OCI-LY7 (cell line): ENCODE measurements around the gene MALRD1. TPM values are rescaled to one million over a fixed set of nuclear protein-coding genes. Genes with fewer than 3 reads are reported as not detected.

Experiments used
- BruUV-seq: library from RNA; stranded (reverse); fragments of 400-500 nt; replicated peaks from 2 replicates; lab custom pipeline; 2021; lab: Mats Ljungman, UMichigan
- CTCF ChIA-PET: fragments of 300-600 bp; sonication (Branson Sonifier 250); formaldehyde crosslinking; loops from one replicate; lab custom pipeline; 2022; ENCODE audit warnings: antibody characterized with exemption; ENCODE audit not compliant: unreplicated experiment; lab: Charles Lee
- POLR2A ChIA-PET: fragments of 300-600 bp; sonication (Branson Sonifier 250); formaldehyde crosslinking; loops from one replicate; lab custom pipeline; 2022; ENCODE audit warnings: antibody characterized with exemption; lab: Charles Lee
- DNase-seq: peaks from one replicate; pipeline ENCODE4 v3.0.0-alpha.2; 2015; ENCODE audit warnings: low spot score
- H2AFZ ChIP-seq: fragments of 200-600 bp; sonication (generic), shearing (Covaris generic); 2 replicates; pipeline ENCODE4 v1.6.1; 2014; ENCODE audit warnings: mild to moderate bottlenecking, antibody characterized with exemption, low read length, moderate library complexity
- H3K27ac ChIP-seq: fragments of 200-600 bp; sonication (generic); 2 replicates; pipeline ENCODE4 v1.5.1; 2014; ENCODE audit warnings: mixed run types, low read depth, mild to moderate bottlenecking, moderate library complexity, low read length, inconsistent platforms; ENCODE audit not compliant: poor library complexity, severe bottlenecking
- H3K36me3 ChIP-seq: fragments of 200-600 bp; sonication (generic); 2 replicates; pipeline ENCODE4 v1.6.1; 2014; ENCODE audit warnings: mild to moderate bottlenecking, antibody characterized with exemption, low read length, moderate library complexity, mixed read lengths; ENCODE audit not compliant: insufficient read depth
- H3K4me1 ChIP-seq: fragments of 200-600 bp; sonication (generic); 2 replicates; pipeline ENCODE4 v1.5.1; 2014; ENCODE audit warnings: mild to moderate bottlenecking, low read length; ENCODE audit not compliant: insufficient read depth, poor library complexity, severe bottlenecking
- H3K4me2 ChIP-seq: fragments of 200-600 bp; sonication (generic); 2 replicates; pipeline ENCODE4 v1.6.1; 2014; ENCODE audit warnings: mild to moderate bottlenecking, low read length
- H3K4me3 ChIP-seq: fragments of 200-600 bp; sonication (generic); 2 replicates; pipeline ENCODE4 v1.5.1; 2014; ENCODE audit warnings: mild to moderate bottlenecking, low read depth, low read length; ENCODE audit not compliant: poor library complexity, severe bottlenecking
- H3K79me2 ChIP-seq: fragments of 200-600 bp; sonication (generic); 2 replicates; pipeline ENCODE4 v1.6.1; 2016; ENCODE audit warnings: low read depth, mild to moderate bottlenecking, low read length, moderate library complexity, mixed read lengths; ENCODE audit not compliant: insufficient read depth
- H3K9me2 ChIP-seq: fragments of 200-600 bp; sonication (generic); 2 replicates; pipeline ENCODE4 v1.6.1; 2016; ENCODE audit warnings: mild to moderate bottlenecking, low read length, mixed read lengths; ENCODE audit not compliant: insufficient read depth
- H3K9me3 ChIP-seq: fragments of 200-600 bp; sonication (generic); 2 replicates; pipeline ENCODE4 v1.6.1; 2014; ENCODE audit warnings: mild to moderate bottlenecking, mixed run types, low read length, mixed read lengths
- H4K20me1 ChIP-seq: fragments of 200-600 bp; sonication (generic); 2 replicates; pipeline ENCODE4 v1.6.1; 2014; ENCODE audit warnings: mild to moderate bottlenecking, antibody characterized with exemption, low read length, moderate library complexity, mixed read lengths; ENCODE audit not compliant: insufficient read depth
- EZH2phosphoT487 ChIP-seq: fragments of 200-600 bp; sonication (generic); IDR thresholded peaks from 2 replicates; pipeline ENCODE4 v1.6.1; 2018; ENCODE audit warnings: low read depth, borderline replicate concordance, mild to moderate bottlenecking, mixed run types, antibody characterized with exemption, low read length, moderate library complexity, mixed read lengths
- intact Hi-C: fragments of 100-400 bp; cut with micrococcal nuclease; formaldehyde crosslinking; loops from one replicate; pipeline ENCODE4 v1.10.0; 2022; ENCODE audit not compliant: unreplicated experiment
- total RNA-seq, 2 experiments: library from RNA; depleted of rRNA in 1 of 2; stranded (reverse); fragments of >200 nt in 1 of 2; shearing (Covaris generic) in 1 of 2; gene quantifications; 2 replicates each; pipeline ENCODE4 v1.2.3, GENCODE V29; 2014 to 2022
- TF ChIP-seq, protein P1 (sequence below): fragments of 200-600 bp; sonication (generic); conservative IDR thresholded peaks from 2 replicates; pipeline ENCODE4 v1.5.1; 2014; ENCODE audit warnings: mild to moderate bottlenecking, antibody characterized with exemption, low read length, moderate library complexity, mixed read lengths

Gene MALRD1
- total RNA-seq, 2 experiments from 2014 or later, result not detected

DNA sequence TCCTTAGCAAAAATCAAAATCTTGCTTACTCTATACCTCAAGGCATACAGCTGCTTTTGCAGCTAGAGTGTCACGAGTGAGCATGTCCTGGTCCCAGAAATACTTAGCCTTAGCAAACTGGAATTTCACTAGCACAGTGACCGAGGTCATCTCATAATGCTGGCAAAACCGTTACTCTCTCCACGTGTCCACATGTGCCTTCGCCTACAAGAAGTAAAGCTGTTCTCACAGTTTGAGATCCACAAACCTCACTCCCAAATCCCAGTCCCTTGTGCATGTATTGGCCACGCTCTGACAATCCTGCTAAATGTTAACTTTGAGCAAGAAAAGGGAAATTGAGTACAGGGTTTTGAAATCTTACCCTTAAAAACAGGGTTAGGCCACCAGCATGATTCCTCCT, 656.6 kb downstream of the MALRD1 start:
- no peak for DNase-seq
- Histone ChIP-seq H3K4me3 (no peak overlapping the region), H2AFZ (no peak overlapping the region), H3K4me2 (no peak overlapping the region), H3K79me2 (no peaks in the 10 kb centered on the region), H3K27ac (no peak overlapping the region), H3K36me3 (no peaks in the 10 kb centered on the region), H3K9me3 (no peaks in the 10 kb centered on the region), H4K20me1 (no peaks in the 10 kb centered on the region), H3K9me2 (no peaks in the 10 kb centered on the region), H3K4me1 (no peaks in the 10 kb centered on the region)
- BruUV-seq, result no TSS peak
- CTCF ChIA-PET, result no interaction called here
- POLR2A ChIA-PET, result no interaction called here
- intact Hi-C loops, result no loop called here
- TF ChIP-seq, protein P1, sequence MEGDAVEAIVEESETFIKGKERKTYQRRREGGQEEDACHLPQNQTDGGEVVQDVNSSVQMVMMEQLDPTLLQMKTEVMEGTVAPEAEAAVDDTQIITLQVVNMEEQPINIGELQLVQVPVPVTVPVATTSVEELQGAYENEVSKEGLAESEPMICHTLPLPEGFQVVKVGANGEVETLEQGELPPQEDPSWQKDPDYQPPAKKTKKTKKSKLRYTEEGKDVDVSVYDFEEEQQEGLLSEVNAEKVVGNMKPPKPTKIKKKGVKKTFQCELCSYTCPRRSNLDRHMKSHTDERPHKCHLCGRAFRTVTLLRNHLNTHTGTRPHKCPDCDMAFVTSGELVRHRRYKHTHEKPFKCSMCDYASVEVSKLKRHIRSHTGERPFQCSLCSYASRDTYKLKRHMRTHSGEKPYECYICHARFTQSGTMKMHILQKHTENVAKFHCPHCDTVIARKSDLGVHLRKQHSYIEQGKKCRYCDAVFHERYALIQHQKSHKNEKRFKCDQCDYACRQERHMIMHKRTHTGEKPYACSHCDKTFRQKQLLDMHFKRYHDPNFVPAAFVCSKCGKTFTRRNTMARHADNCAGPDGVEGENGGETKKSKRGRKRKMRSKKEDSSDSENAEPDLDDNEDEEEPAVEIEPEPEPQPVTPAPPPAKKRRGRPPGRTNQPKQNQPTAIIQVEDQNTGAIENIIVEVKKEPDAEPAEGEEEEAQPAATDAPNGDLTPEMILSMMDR, result no peak
- TF ChIP-seq EZH2phosphoT487, result no peak

DNA sequence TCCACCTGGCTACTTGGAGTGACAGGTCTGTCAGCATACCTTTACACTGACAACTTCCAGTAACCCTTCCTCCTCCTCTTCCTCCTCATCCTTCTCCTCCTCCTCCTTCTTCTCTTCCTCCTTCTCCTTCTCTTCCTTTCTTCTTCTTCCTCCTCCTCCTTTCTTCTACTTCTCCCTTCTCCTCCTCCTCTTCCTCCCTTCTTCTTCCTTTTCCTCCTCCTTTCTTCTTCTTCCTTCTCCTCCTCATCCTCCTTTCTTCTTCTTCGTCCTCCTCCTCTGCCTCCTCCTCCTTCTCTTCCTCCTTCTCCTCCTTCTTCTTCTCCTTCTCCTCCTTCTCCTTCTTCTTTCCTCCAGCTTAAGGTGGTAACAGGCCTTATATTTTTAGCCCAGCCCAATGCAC, 658.3 kb downstream of the MALRD1 start:
- Histone ChIP-seq H3K4me3 (no peak overlapping the region), H2AFZ (no peak overlapping the region), H3K4me2 (no peak overlapping the region), H3K9me3 (no peaks in the 10 kb centered on the region), H3K79me2 (no peaks in the 10 kb centered on the region), H4K20me1 (no peaks in the 10 kb centered on the region), H3K4me1 (no peaks in the 10 kb centered on the region), H3K9me2 (no peaks in the 10 kb centered on the region), H3K36me3 (no peaks in the 10 kb centered on the region), H3K27ac (no peak overlapping the region)
- TF ChIP-seq, protein P1, result no peak
- TF ChIP-seq EZH2phosphoT487, result no peak
- intact Hi-C loops, result no loop called here
- no TSS peak for BruUV-seq
- CTCF ChIA-PET, result no interaction called here
- DNase-seq, result no peak
- POLR2A ChIA-PET, result interaction anchor here (0.7 kb wide), 1 partner anchor 1752 kb away, joined by 3 read pairs; no protein-coding TSS in a partner anchor

DNA sequence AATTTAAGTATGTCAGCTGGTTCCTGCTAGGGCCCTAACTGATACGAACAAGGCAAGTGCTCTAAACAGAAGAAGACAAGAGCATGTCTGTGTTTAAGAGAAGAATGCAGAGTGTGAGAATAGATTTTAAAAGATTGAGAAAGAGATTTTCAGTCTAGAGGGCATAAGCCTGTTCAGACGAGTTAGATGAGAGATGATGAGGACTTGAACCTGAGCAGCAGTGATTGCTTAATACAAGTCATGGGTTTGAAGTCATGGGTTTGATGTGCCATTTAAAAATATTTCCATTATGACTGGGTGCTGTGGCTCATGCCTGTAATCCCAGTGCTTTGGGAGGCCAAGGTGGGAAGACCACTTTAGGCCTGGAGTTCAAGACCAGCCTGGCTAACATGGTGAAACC, 658.8 kb downstream of the MALRD1 start:
- ChIA-PET POLR2A (interaction anchor here (0.7 kb wide), 2 partner anchors 16 to 1752 kb away, joined by 3 to 5 read pairs; no protein-coding TSS in a partner anchor), CTCF (no interaction called here)
- intact Hi-C loops, result no loop called here
- Histone ChIP-seq H3K4me1 (no peaks in the 10 kb centered on the region), H3K4me2 (no peak overlapping the region), H3K79me2 (no peaks in the 10 kb centered on the region), H2AFZ (no peak overlapping the region), H3K27ac (no peak overlapping the region), H3K9me3 (no peaks in the 10 kb centered on the region), H3K4me3 (no peak overlapping the region), H4K20me1 (no peaks in the 10 kb centered on the region), H3K9me2 (no peaks in the 10 kb centered on the region), H3K36me3 (no peaks in the 10 kb centered on the region)
- DNase-seq, result no peak
- TF ChIP-seq, protein P1, result no peak
- no peak for TF ChIP-seq EZH2phosphoT487
- no TSS peak for BruUV-seq
